Measurements from ENCODE around the gene ZBTB7C. TPM values are rescaled to one million over a fixed set of nuclear protein-coding genes. Genes with fewer than 3 reads are reported as not detected.

ZBTB7C gene
- total and polyA plus RNA-seq, 2 of the 4 experiments (the other 2 are of a cell fraction) = not detected

DNA sequence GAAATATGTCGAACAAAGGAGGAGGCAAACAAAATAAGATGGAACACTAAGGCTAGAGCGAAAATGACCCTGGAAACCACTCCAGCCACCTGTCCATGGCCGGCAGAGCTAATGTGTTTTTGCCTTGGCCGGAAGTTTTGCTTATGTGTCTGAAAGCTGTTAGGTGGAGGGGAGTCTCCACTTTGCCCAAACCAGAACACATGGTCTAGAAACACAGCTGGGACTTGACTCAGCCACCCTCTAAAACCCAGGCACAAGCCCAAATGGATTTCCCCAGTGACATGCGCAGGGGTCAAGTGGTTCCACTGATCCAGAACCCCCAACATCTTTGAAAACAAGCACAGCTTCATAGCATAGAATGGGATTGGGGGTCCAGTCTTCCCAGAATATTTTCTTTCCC lies 159.3 kb downstream of the ZBTB7C start:
- H3K4me1 ChIP-seq (ENCODE audit: control insufficient read depth, insufficient read depth, low read length) = no peaks in the 10 kb centered on the region
- no peak overlapping the region for H3K4ac ChIP-seq (ENCODE audit: low read depth, low read length)
- CTCF ChIA-PET = no interaction called here
- ATAC-seq (ENCODE audit: low read depth) (no peak), DNase-seq (no peak)
- H3K79me1 ChIP-seq (ENCODE audit: low read depth in 1 of 2, low read length in 2 of 2) = no peaks in the 10 kb centered on the region
- intact Hi-C loops (cut with micrococcal nuclease) (no loop called here), in situ Hi-C loops (cut with MboI; ENCODE audit: low sequenced_read_pairs) (no loop called here), dilution Hi-C loops (cut with HindIII; ENCODE audit: low sequenced_read_pairs, unreplicated experiment) (no loop called here)
- H3K9ac ChIP-seq (ENCODE audit: low read depth, low read length) = no peak overlapping the region
- H4K20me1 ChIP-seq (ENCODE audit: insufficient read depth, low read length) = no peaks in the 10 kb centered on the region
- TF ChIP-seq FOS (IDR thresholded peaks at IDR 0.05; ENCODE audit: low read depth, low read length) (no peak), CHD1 (IDR thresholded peaks at IDR 0.05; ENCODE audit: low read depth, low read length) (no peak), MAZ (IDR thresholded peaks at IDR 0.05; ENCODE audit: borderline replicate concordance, low read depth, low read length) (no peak), RAD21 (IDR thresholded peaks at IDR 0.05; ENCODE audit: low read length) (no peak), NFE2L2 (IDR thresholded peaks at IDR 0.05; ENCODE audit: low read depth, low read length) (no peak)
- H4K8ac ChIP-seq (ENCODE audit: low read depth in 2 of 2, low read length in 2 of 2) = no peak overlapping the region
- no peak overlapping the region for H2BK20ac ChIP-seq (ENCODE audit: low read depth, low read length)
- H2AFZ ChIP-seq (replicated peaks; ENCODE audit: low read length, poor library complexity) = no peak overlapping the region
- H2AK9ac ChIP-seq (replicated peaks; ENCODE audit: low read depth, low read length, poor library complexity) = no peak overlapping the region
- POLR2A ChIA-PET (ENCODE audit: unreplicated experiment) = no interaction called here
- no peak overlapping the region for H3K4me3 ChIP-seq (ENCODE audit: insufficient read depth, low read depth, low read length)
- H4K5ac ChIP-seq (ENCODE audit: low read depth, low read length) = no peak overlapping the region
- no peak overlapping the region for H3K56ac ChIP-seq (ENCODE audit: extremely low read depth, insufficient read depth, low read length)
- H3K18ac ChIP-seq (ENCODE audit: low read depth, low read length) = no peak overlapping the region
- no peak overlapping the region for H2AK5ac ChIP-seq (ENCODE audit: low read depth, low read length)
- no peak overlapping the region for H3K4me2 ChIP-seq (ENCODE audit: low read depth, low read length)
- no peak overlapping the region for H2BK120ac ChIP-seq (ENCODE audit: low read depth, low read length)
- H3K9me3 ChIP-seq (ENCODE audit: control insufficient read depth, insufficient read depth, low read length) = no peaks in the 10 kb centered on the region
- no peaks in the 10 kb centered on the region for H3K36me3 ChIP-seq (ENCODE audit: control insufficient read depth, insufficient read depth, low read length)
- no CpG with 5 or more reads among the region's 5 CpGs for WGBS, 2 experiments (ENCODE audit: extremely low coverage in 2 of 2, insufficient read length in 1 of 2)
- no TSS peak for BruUV-seq (replicated peaks)
- no peaks in the 10 kb centered on the region for H3K27me3 ChIP-seq (ENCODE audit: control insufficient read depth, insufficient read depth, low read length)
- H3K14ac ChIP-seq (replicated peaks; ENCODE audit: low read depth, low read length) = no peak overlapping the region
- H4K91ac ChIP-seq (ENCODE audit: insufficient read depth, low read depth, low read length) = no peak overlapping the region
- no peak overlapping the region for H3K27ac ChIP-seq (ENCODE audit: insufficient read depth, low read length)
- no peaks in the 10 kb centered on the region for H3K9me1 ChIP-seq (ENCODE audit: insufficient read depth, low read length)
- H2BK15ac ChIP-seq (ENCODE audit: low read depth, low read length) = no peak overlapping the region
- H2BK5ac ChIP-seq (ENCODE audit: low read depth, low read length, poor library complexity, severe bottlenecking) = no peak overlapping the region
- H3K23ac ChIP-seq (ENCODE audit: low read depth, low read length) = no peak overlapping the region
